HG02943 (cell line): ENCODE data around the gene ADGRL3.

Experiments
- ATAC-seq: cut with Tn5 transposase; IDR thresholded peaks from one replicate; pipeline ENCODE4 v1.9.1; 2021; ENCODE audit warnings: mild to moderate bottlenecking, low read depth, moderate library complexity; ENCODE audit not compliant: unreplicated experiment

Gene ADGRL3

DNA sequence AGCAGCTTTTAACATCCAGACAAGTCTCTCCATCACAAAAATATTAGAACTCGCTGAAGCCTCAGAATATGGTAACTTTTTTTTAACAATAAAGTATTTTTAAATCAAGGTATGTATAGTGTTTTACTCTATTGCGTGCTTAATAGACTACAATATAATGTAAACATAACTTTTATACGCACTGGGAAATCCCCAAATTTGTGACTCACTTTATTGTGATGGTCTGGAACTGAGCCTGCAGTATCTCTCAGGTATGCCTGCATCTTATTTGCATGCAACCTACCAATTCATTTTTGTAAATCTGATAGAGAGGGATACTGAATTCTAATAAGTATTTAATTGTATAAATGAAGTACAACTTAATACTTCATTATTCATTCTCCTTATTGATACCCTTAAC, 823.5 kb downstream of the ADGRL3 start:
- no peak for ATAC-seq

DNA sequence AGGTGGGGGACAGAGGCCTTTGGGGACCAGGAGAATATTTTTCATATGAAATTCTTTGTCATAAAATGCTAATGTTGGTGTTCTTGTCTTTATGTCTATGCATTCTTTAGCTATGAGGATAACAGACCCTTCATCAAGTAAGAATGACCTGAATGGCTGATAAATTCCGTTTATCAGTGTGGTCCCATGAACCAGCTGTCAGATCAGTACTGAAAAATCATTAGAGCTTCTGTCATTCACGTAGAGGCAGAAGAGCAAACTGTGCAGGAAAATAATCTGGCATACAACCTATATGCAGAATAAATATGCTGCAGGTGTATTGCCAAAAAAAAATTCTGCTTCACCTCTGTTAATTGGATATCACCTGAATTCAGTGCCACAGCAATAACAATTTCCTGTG, 828.6 kb downstream of the ADGRL3 start:
- ATAC-seq = no peak

DNA sequence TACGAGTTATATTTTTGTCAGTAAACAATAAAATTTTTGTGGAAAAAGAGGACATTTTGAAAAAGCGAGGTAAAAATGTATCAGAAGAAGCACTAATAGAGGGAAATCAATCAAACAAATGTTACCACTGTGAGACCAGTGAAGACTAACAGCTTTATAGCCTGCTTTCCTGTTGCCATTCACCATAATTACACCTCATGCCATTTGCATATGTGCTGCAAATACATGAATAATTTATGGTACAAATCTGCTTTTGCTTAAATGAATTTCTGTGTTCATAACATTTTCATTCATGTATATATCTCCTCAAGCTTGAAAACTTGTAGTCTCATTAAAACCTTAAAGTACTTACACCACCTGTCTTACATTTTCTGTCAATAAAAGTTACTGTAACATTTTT, 830.8 kb downstream of the ADGRL3 start:
- no peak for ATAC-seq

DNA sequence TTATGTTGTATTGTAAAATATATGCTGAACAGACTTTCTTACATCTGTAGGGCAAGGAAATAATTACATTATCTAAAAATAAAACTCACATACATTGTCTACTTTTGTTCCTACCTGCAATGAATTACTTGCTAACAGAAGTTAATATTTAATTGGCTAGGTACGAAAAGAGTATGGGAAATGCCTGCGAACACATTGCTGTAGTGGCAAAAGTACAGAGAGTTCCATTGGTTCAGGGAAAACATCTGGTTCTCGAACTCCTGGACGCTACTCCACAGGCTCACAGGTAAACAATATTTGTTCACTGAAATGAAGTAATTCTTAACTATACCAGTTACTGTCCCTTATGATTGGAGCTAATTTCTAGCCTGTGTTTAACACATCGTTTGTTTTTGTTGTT, 837.4 kb downstream of the ADGRL3 start:
- ATAC-seq = no peak

DNA sequence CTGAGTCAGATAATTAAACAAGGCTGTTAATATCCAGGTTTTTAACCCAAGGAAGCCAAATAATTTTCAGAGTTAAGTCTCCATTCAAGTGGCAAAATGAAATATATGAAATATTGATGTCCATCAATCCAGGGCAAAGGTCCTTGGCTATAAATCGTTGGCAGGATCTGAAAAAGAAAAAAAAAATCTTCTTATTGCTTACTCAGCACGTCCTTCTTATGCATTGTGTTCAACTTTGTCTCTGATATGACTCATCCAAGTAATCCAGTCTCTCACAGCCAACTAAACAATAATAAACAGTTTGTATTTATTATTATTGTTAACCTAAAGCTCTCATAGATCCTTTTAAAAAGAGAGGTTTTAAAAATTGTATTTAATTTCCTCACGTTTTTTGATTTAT, 851.2 kb downstream of the ADGRL3 start:
- no peak for ATAC-seq

DNA sequence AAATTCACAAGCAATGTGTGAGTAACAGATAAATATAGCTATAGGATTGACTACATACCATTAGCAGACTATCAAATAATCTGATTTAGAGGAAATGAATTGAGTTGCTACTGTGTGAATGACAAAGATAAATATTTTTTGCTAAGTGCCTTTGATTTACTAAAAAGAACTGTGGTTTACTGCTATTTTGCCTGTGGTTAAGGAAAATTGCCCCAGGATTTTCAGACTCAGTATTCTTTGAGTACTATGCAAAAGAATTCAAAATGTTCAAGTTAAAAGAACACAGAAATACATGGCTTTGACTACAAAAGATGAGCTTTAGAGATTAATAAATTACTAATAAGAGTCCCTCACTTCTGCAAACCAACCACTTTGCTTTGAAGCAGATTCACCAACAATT, 853.8 kb downstream of the ADGRL3 start:
- ATAC-seq = no peak

DNA sequence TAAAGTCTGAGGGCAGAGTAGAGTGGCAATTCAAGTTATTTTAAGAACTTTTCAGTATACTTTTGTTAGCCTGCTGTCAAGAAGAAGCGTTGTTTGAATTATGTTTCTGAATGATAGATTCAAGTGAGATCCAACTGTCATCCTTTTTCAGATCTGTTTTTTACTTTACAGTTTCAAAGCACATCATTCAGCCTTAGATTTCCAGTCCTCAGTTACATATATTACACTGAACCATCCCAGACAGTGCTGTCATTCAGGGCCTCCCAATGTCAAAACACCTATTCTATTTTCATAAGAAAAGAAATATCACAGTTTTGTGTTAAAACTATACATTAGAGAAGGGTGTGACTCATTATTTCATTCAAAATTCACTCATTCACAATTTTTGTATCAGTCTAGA, 856.9 kb downstream of the ADGRL3 start:
- no peak for ATAC-seq

DNA sequence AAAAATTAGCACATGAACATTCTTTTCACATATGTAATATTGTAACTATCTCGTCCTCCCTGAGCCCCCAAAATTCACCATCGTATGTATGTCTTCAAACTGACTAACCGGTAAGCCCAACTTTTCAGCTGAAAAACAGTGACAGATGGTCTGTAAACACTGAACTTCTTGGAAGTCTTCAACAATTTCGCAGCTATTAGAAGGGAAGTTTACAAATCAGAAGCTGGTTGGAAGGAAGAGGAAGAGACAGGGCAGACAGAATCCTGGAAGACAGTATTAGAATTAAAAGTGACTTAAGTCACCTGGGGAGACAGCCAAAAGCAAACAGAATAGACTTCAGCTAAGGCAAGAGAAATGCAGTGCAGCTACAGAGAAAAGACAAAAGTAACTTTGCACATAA, 858.4 kb downstream of the ADGRL3 start:
- ATAC-seq = no peak

DNA sequence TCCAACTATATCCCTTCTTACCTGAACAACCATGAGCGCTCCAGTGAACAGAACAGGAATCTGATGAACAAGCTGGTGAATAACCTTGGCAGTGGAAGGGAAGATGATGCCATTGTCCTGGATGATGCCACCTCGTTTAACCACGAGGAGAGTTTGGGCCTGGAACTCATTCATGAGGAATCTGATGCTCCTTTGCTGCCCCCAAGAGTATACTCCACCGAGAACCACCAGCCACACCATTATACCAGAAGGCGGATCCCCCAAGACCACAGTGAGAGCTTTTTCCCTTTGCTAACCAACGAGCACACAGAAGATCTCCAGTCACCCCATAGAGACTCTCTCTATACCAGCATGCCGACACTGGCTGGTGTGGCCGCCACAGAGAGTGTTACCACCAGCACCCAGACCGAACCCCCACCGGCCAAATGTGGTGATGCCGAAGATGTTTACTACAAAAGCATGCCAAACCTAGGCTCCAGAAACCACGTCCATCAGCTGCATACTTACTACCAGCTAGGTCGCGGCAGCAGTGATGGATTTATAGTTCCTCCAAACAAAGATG, 870.2 kb downstream of the ADGRL3 start:
- ATAC-seq = no peak

DNA sequence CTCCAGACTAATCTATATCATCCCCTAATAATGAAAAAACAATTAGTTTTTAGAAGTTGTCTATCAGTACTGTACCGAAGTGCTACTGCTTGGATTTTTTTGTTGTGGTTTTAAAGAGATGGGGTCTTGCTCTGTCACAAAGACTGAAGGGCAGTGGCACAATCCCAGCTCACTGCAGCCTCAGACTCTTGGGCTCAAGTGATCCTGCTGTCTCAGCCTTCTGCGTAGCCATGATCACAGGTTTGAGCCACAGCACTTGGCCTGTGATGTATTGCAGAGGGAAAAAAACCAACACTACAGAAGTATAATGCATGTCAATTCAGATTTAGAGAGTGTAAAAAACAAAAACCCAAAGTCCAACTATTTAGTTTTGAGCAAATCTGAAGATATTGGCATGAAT, 875.0 kb downstream of the ADGRL3 start:
- no peak for ATAC-seq

DNA sequence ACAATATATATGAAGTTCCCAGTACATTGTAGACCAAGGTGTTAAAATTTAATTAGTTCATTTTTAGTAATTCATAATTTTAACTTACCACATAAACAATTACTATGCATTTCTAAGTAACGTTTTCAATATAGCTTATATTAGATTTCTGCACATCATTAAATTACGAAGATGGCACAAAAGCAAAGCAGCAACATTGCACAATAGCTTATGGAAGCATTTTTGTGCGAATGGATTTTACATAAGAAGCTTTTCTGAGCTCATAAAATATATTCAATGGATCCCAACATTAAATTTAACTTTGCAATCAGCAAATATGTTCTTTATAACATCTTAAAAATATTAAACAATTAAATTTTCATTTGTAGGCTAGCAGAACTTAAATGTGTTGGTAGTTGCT, 875.4 kb downstream of the ADGRL3 start:
- ATAC-seq = no peak

DNA sequence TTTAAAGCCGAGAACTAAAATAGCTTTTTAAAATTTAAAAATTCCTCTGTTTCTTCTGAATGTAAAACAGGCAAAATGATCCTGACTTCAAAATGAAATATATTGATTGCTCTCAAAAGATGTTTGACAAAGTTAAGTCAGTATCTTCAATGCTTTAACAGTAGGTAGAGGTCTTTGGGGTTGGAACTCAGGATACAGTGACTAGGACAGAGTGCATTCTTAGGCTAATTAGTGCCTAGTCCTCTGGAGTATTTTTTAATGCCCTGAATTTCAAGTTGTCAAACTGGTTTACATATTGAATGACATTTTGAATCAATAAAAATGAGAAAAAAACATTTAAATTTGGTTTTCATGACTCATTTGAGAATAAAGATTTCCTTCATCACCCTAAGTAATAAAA, 877.3 kb downstream of the ADGRL3 start:
- no peak for ATAC-seq

DNA sequence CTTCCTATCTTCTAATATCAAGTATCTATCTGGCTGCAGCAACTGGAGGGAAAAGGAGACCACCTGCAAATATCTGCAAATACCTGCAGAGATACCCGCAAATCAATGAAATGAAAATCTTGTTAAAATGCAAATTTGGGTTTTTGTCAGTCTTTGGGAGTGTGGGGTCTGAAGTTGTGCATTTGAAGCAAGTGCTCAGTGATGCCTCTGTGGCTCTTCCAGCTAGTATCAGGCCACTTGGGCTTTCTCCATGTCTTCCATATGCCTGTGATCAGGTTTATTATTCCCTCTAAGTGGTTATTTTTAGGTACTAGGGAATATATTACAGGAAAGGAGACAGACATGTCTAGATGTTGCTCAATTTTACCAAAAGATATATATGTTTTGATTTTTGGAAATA, 880.3 kb downstream of the ADGRL3 start:
- ATAC-seq = no peak

DNA sequence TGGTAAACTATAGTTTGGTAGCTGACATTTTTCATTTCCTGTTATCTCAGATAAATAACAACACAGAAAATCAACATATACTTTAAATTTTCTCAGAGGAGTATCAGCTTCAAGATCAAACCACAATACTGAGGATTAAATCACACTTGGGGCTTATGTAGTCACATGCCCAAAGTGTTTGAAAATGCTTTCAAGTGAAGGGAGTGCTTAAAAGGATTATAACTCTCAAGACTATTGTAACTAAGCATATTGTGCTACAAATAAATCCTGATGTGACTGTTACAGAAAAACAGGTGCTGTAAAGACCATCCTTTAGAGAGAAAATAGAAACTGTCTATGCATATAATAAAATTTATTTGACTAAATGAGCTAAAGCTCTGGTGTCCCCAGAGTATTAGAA, 887.6 kb downstream of the ADGRL3 start:
- no peak for ATAC-seq

DNA sequence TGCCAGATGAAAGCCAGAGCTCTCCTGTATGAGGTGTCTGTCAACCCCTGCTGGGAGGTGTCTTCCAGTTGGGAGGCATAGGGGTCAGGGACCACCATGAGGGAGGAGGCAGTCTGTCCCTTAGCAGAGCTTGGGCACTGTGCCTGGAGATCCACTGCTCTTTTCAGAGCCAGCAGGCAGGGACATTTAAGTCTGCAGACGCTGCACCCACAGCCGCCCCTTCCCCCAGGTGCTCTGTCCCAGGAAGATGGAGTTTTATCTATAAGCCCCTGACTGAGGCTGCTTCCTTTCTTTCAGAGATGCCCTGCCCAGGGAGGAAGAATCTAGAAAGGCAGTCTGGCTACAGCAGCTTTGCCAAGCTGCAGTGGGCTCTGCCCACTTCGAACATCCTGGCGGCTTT, 893.6 kb downstream of the ADGRL3 start:
- ATAC-seq = no peak

DNA sequence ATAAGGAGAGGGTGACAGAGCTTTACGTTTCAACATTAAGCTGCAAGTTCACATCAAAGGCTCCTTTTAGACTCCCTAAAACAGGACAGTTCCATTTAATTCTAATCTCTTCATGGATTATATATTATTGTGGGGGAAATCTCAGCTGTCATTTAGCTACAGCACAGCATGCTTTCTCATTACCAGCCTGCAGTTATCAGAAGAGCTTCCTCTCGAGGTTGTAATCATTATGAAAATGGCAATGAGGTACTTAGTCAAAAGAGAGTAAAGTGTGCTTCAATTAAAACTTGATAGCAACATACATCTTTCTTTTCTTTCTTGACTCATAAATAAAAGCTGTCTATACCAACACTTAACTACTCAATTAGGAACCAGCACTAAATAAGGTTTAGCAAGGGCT, 896.8 kb downstream of the ADGRL3 start:
- ATAC-seq = no peak

DNA sequence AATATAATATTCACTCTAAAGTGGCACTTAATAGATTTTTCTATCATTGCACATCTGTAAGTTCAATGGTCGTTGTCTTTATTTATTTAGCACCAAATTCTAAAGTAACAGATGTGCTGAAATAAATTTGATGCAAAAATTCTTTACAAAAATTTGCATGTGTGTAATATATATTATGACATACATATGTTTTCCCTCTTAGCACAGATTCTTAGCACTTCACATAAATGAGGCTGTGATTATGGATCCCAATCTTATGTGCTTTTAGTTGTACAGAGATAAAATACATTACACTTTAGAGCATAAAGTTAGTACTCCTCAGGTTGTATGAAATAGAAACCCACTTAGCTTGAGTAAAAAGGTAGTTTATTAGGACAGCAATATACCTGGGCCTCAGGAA, 915.1 kb downstream of the ADGRL3 start:
- ATAC-seq = no peak

DNA sequence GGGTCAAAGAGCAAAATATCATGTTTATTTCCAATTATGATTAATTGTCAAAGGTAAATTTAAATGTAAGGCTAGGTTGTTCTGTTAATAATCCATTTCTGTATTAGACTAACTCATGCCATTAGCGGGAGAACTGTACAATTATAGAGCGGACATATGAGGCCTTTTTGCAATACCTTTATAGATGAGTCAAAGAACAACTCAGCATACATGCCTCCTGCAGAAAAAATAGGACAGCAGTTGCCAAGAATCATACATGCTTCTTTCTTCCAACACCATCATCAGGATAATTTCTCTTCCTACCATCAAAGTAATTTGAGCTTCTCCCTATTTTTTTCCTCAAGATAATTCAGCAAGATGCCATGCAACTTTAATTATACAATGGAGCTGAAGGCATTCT, 917.8 kb downstream of the ADGRL3 start:
- ATAC-seq = no peak

DNA sequence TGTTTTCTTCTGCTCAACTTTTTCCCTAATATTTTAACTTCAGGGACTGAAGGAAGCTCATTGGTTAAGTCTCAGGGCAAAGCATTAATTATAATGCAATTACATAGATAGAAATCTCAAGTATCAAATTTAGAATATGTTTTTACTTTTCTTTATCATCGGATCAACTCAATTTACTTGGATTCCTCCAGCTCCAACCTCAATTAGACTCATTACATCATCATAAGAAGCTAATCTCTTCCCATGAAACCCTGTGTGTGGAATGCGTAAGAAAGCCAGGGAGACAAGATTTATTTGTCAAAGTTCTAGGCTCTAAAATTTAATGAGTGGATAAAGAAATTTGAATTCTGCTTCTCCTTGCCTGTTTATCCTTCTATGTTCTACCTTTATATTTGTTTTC, 918.4 kb downstream of the ADGRL3 start:
- no peak for ATAC-seq

DNA sequence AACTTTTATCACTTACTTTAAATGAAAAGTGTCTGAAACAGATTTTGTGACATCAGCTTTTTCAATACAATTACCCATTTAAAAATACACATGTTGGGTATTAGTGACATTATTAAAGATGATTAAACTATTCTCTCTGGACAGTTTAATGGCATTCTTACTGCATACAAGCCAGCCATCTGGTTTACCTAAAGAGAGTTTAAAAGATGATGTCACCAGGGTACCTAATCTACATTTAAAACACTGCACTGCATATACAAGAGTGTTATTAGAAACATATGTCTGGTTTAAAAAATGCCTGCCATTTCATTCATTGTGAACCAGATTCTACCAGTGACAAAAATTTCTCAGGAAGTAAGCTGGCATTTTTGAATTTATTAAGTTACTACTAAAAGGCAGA, 919.1 kb downstream of the ADGRL3 start:
- ATAC-seq = no peak

DNA sequence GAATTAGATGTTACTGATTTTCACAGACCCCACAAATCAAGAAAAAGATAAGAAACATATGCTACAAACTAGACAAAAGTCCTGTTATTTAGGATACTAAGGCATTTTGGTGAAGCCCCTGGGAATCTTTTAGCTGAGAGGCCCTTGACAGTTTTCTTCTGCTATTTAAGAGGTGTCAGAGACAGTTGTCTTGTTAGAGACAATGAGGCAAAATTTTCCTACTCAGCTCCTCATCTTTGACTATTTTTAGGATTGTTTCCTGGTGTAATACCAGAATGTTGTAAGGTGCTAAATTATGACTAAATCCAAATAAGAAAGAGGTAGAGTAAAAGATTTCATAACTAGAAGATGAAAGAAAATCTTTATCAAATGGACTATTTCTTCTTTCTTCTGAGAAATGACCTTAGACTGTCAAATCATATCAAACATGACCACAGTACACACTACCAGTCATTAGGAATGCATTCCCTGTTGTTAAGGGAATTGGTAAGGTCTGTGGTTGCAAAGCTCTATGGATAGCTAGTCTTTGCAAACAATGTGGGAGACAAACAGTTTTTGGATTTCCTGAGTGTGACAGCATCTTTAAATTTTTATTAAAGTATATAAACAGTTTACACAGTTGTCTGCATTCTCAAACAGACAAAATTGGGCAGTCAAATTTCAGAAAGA, 926.1 kb downstream of the ADGRL3 start:
- ATAC-seq = no peak
